Activated CD4-positive, alpha-beta T cell treated with anti-CD3 and anti-CD28 coated beads, Interleukin-2, amount 50 U/mL, for 48 hours (primary cell): Measurements from ENCODE around the gene TFG.
"Not testable (repeated sequence)": the region's sequence is repeated elsewhere in the genome, so short reads cannot be mapped to it uniquely, and the experiment has no call there.

Experiments
- DNase-seq, 2 experiments: peaks; one replicate each; pipeline ENCODE4 v3.0.0-alpha.2; 2020

The TFG gene

GRCh38 chr3:100708989-100709841, at the start of gene TFG:
TSS of gene TFG (plus strand) at chr3:100709494. CDS start at chr3:100713686, 4,192 bp downstream.
- peak; percentile 97 to 98 for DNase-seq

- DNase-seq, result not testable (repeated sequence)
Observed at GRCh38 chr3:100661294-100661693, 48.0 kb upstream of the TFG start.

- no peak for DNase-seq
Observed at GRCh38 chr3:100662113-100662823, 47.0 kb upstream of the TFG start.

- peak; percentile 22 to 36 for DNase-seq
Observed at GRCh38 chr3:100665230-100665629, 44.1 kb upstream of the TFG start.

DNA sequence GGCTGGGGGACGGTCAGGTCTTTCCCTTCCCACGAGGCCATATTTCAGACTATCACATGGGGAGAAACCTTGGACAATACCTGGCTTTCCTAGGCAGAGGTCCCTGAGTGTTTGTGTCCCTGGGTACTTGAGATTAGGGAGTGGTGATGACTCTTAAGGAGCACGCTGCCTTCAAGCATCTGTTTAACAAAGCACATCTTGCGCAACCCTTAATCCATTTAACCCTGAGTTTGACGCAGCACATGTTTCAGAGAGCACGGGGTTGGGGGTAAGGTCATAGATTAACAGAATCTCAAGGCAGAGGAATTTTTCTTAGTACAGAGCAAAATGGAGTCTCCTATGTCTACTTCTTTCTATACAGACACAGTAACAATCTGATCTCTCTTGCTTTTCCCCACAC, 42.6 kb upstream of the TFG start:
- DNase-seq, result not testable (repeated sequence)

- not testable (repeated sequence) for DNase-seq
Observed at GRCh38 chr3:100667316-100667715, 42.0 kb upstream of the TFG start.

DNA sequence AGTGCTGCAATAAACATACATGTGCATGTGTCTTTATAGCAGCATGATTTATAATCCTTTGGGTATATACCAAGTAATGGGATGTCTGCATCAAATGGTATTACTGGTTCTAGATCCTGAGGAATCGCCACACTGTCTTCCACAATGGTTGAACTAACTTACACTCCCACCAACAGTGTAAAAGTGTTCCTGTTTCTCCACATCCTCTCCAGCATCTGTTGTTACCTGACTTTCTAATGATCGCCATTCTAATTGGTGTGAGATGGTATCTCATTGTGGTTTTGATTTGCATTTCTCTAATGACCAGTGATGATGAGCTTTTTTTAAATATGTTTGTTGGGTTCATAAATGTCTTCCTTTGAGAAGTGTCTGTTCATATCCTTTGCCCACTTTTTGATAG, 38.3 kb upstream of the TFG start:
- not testable (repeated sequence) for DNase-seq

DNA sequence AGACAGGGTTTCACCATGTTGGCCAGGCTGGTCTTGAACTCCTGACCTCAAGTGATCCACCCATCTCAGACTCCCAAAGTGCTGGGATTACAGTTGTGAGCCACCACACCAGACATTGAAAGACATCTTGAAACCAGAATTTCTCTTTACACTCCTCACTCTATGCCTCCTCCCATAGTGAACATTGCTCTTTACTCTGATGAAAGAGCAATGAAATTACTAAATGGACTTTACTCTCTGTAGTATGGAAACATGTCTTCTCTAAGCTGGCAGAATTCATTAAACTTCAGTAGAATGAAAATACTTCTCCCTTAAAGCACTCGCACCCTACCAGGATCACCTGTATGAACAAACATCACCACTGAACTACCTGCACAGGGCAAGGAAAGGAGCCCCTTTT, 27.8 kb upstream of the TFG start:
- DNase-seq, result no peak

- DNase-seq, result no peak
Observed at GRCh38 chr3:100682056-100682853, 27.0 kb upstream of the TFG start.

- no peak for DNase-seq
Observed at GRCh38 chr3:100682854-100683760, 26.2 kb upstream of the TFG start.

DNA sequence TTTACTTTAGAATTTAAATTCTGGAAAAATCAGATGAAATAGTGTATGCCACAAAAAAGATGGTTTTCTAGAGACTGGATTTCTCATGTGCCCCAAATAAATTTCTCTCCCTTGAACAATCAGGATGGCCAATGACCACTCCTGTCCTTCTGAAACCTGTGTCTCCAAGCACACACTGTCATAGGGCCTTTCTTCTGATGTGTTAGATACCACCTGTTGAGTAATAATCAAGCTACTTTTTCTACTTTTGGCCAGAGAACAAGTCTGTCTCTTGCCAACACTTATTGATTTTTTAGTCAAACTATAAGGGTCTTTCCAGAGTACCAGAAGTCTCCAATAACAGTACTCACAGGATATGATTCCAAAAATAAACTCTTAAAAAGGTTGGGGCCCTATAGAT, 16.1 kb upstream of the TFG start:
- DNase-seq, result no peak

DNA sequence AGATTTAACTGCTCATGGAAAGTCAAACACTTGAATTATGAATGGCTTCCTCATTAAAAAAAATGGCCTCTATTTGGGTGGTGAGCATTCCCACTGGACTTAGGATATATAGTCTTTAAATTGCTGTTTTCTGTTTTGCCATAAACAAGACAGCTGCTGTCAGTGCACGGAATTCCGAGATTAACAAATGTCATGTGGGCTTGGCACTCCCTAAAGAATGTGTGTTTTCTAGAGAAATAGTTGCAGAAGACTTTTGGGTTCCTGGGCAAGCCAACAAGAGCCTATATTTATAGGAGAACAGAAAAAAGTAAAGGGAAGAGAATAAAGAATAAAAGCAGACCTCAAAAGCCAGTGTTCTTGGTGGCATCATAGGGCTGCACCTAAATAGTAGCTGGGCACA, 13.6 kb upstream of the TFG start:
- no peak for DNase-seq

DNA sequence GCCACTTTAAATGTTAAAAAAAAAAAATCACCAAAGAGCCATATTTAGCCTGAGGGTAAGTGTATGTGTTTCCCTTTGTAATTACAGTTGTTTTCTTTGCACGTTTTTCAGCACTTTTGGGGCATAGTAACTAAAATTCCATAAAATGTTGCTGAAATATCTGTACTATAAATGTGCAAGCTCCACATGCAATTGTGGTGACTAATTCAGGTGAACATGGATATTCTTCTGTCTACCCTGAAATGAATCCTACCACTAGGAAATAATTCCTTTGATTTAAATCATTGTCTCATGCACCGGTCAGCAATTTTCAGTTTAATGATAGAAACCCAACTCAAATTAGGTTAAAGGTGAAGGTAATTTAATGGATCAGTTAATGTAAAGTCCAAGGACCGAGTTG, 13.1 kb upstream of the TFG start:
- no peak for DNase-seq

GRCh38 chr3:100697172-100697571, 12.1 kb upstream of the TFG start:
- no peak for DNase-seq

DNA sequence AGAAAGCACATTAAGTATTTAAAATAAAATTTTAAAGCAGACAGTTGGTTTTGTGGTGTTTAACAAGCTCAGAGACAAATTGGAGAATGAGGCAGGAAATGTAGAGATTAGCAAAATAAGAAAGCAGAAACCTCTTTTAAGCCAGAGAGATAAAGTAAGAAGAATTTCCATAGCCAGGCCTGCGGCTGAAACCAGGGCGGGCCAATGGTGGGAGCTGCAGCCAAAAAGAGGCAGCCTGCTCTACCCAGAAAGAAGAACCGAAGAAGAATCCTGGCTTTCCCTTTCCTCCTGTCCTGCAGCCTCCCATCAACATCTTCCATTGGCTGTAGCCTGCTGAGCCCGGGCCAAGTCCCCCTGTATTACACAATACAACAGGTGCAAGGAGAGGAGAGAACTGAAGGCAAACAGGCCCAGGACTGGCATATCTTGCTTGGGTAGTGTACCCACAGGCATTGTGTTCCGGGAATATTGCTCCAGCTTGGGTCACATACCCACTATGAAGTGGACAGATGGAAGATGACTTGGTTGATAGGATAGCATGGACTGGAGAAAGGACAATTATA, 11.5 kb upstream of the TFG start:
- DNase-seq, result no peak

- DNase-seq, result no peak
Observed at GRCh38 chr3:100698736-100699135, 10.6 kb upstream of the TFG start.

- no peak for DNase-seq
Observed at GRCh38 chr3:100700708-100701107, 8.6 kb upstream of the TFG start.

DNA sequence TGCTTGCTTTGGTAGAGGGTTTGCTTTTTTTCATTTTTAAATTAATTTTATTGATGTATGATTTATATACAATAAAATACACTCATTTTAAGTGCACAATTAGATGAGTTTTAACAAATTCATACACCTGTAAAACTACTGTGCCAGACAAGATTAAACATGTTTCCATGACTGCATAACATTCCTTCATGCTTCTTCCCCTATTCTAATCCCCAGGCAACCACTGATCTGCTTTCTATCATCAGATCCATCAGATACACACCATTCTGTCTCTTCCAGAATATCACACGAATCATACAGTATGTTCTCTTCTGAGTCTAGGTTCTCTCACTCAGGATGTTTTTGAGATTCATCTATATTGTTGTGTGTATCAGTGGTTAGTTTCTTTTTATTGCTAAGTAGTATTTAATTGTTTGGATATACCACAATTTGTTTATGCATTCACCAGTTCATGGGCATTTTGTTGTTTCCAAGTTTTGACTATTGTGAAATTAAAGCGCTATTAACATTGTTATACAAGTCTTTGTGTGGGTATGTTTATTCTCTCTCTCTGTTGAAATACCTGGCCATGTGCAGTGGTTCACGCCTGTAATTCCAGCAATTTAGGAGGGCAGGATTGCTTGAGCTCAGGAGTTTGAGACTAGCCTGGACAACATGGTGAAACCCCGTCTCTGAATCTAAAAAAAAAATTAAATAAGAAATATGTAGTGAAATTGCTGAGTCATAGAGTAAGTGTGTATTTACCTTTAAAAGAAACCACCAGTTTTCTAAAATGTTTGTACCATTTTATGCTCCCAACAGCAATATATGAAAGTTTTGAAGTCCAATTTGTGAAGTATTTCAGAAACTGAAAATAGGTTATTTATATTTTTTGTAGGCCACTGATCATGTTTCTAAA, 7.0 kb upstream of the TFG start:
- no peak for DNase-seq

DNA sequence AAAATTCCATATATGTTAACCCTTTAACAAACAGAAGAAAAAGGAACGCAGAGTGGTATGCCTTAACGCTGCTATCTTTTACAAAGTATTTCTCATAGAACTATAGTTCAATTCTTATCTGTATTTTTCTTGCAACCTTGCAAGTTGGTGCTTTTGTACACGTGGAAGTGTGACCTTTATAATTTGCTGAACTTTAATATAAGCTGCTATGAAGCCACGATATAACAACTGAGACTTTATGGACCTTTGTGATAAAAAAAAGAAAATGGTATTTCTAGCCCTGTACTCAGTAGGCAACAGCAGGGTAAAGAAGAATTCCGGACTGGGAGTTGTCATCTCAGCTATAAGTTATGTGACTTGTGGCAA, 6.3 kb upstream of the TFG start:
- DNase-seq, result no peak

DNA sequence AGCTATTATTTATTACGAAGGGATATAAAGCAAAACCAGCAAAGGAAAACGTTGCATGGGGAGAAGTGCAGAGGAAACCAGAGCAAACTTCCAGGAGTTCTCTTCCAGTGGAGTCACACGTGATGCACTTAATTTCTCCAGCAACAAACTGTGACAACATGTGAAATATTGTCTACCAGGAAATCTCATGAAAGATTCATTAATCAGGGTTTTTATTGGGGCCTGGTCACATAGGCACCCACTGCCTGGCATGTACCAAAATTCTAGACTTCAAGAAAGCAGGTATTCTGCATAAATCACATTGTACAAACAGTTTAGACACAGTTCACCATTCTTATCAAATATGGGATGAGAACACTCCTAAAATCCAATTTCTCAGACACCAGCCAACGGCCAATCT, 5.4 kb upstream of the TFG start:
- no peak for DNase-seq

DNA sequence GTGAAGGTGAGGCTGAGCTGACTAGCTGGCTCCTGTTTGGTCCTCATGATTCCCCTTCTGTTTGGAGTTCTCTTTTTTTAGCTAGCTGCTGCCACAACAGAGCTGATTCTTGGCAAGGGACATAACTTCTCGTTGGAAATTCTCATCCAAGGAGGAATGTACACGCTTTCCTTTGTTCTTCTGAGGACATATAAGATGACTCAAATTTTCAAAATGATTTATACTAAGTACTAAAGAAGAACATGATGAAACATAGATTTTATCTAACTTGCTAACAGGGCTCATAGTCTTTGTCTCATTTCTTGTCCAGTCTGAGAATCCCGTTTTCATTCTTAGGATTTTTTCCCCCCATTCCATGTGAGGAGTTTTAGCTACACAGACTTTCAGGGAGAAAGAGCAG, 2.9 kb upstream of the TFG start:
- DNase-seq, result no peak
